C4-2B (cell line): ENCODE results near the gene WBP1L.

Experiments used
- H3K27ac ChIP-seq: fragments of 450-650 bp; 2 replicates; pipeline ENCODE4 v1.5.1; 2017
- CTCF ChIP-seq: fragments of 450-650 bp; conservative IDR thresholded peaks from 2 replicates; pipeline ENCODE4 v1.5.1; 2017; ENCODE audit warnings: mild to moderate bottlenecking
- ZFX ChIP-seq: fragments of 450-650 bp; IDR thresholded peaks from 2 replicates; pipeline ENCODE4 v1.6.1; 2017

WBP1L gene

GRCh38 chr10:102762401-102763015, 18.8 kb downstream of the WBP1L start:
- TF ChIP-seq ZFX (no peak), CTCF (no peak)
- no peak overlapping the region for H3K27ac ChIP-seq

- H3K27ac ChIP-seq, result no peak overlapping the region
- TF ChIP-seq ZFX (no peak), CTCF (no peak)
These were observed 19.4 kb downstream of the WBP1L start for GRCh38 chr10:102763037-102763607.

- no peak for TF ChIP-seq ZFX
- no peak for TF ChIP-seq CTCF
- peak overlapping the region; percentile 29 for H3K27ac ChIP-seq
These were observed 20.9 kb downstream of the WBP1L start for GRCh38 chr10:102764470-102765161.

GRCh38 chr10:102765336-102765735, 21.6 kb downstream of the WBP1L start:
- peak overlapping the region; percentile 1; the same call in 1 of the 2 replicates for H3K27ac ChIP-seq
- no peak for TF ChIP-seq CTCF
- TF ChIP-seq ZFX, result no peak

GRCh38 chr10:102767428-102768160, 23.8 kb downstream of the WBP1L start:
- H3K27ac ChIP-seq, result peak overlapping the region; percentile 70; the same call in 1 of the 2 replicates
- TF ChIP-seq CTCF (no peak), ZFX (no peak)

GRCh38 chr10:102769375-102770107, 25.8 kb downstream of the WBP1L start:
- TF ChIP-seq CTCF (no peak), ZFX (no peak)
- peak overlapping the region; percentile 70; the same call in 1 of the 2 replicates for H3K27ac ChIP-seq
